SKM-1 (cell line): ENCODE results near the gene PDZD7.

Experiments
- DNase-seq: peaks from one replicate; lab custom pipeline; 2025; ENCODE audit not compliant: unreplicated experiment; lab: John Stamatoyannopoulos, UW

PDZD7 gene

DNA sequence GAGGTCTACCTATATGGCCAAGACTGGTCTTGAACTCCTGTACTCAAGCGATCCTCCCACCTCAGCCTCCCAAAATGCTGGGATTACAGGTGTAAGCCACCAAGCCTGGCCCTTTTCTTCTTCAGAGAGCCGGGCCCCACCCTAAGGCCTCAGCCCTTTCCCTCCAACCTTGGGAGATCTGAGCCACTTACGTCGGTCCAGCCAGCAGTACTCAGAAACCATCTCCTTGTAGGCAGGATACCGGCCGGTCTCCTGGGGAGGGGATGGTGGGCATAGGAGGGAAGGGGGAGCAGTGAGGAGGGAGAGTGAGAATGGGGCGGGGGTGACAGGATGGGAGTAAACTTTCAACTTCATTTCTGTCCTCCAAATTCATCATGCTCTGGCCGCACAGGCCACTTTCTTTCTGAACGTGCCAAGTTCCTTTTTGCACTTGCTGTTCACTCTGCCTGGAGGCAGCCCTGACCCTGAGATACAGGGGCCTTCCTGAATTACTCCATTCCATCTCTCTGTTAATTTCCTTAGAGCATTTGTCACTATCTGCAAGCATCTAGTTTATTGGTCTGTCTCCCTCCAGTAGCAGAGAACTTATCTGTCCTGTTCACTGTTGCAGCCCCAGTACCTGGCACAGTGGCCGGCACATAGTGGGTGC, 10.4 kb downstream of the PDZD7 start:
- DNase-seq = no peak

DNA sequence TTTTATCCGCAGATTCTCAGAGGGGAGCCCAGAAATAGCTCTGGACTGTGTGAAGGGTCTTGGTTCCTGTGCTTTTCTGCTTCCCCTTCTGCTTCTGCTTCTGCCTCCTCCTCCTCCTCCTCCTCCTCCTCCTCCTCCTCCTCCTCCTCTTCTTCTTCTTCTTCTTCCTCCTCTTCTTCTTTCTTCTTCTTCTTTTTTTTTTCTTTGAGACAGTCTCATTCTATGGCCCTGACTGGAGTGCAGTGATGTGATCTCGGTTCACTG, 11.6 kb downstream of the PDZD7 start:
- peak; percentile 40 for DNase-seq

DNA sequence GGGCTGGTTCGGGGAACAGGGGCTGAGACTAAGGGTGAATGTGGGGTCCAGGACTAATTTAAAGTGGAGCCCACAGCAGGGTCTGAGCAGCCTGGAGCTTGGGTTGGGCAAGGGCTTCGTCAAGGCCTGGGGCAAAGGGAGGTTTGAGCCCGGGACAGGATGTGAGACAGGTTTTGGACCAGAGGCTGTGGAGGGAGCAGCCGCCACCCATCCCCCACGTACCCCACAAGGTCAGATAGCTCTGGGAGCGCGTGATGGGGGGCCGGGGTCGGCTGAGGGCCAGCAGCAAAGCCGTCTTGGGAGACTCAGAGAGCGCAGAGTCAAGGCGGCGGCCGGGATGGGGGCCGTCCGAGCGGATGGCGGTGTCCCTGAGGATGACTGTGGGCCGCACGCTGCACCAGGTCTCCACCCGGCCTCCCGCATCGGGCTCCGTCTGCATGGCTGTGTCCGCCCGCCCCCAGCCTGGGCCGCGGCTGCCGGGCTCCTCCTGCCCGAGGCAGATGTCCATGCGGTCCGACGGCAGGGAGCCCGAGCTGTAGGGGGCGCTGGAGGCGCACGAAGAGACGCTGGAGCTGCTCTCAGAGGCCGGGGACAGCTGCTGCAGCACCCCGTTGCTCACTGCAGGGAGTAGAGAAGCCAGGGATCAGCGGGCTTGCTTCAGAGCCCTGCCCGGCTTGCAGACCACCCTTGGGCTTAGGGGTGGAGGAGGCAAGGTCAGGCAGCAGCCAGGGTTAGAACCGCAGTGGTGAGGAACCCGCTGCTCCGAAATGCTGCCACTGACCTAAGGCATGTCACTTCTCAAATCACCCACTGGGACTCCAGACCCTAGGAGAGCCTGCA, 12.1 kb downstream of the PDZD7 start:
- peak; percentile 40 for DNase-seq

DNA sequence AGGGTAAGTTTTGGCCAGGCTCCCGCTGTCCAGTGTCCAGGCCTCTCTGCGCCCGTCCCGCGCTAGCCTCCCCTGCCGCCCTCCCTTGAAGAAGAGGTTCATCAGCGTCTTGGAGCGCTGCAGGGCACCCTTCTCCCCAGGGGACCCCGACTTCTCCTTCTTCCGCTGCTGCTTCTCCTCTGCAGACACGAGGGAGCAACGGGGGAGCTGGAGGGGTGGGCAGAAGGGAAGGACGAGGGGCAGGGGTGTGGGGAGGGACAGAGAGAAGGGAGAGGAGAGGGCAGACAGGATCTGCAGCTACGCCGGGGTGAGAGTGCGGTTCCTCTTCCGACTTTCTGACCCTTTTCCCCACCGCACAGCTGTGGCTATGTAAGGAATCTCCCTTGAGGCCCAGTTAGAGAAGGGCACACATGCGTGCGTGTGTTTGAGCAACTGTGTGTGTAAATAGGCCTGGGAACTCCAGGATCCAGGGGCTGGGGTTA, 12.8 kb downstream of the PDZD7 start:
- DNase-seq = peak; percentile 26

DNA sequence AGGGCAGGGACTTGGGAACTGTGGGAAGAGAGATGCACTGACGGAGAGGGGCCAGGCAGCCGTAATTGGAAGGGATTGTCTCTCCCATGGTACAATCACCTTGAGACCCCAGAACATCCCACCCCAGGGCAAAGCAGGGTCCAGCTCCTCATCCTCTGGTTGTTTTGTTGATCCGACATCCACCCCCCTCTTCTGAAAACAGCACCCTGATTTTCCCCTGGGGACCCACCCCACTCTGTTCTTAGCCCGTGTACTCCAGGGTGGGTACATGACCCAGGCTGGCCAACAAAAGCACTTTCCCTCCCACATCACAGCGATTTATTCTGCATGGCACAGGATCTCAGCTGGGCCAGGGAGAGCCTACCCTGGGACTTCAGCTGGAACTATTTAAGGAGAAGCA, 14.1 kb downstream of the PDZD7 start:
- no peak for DNase-seq

DNA sequence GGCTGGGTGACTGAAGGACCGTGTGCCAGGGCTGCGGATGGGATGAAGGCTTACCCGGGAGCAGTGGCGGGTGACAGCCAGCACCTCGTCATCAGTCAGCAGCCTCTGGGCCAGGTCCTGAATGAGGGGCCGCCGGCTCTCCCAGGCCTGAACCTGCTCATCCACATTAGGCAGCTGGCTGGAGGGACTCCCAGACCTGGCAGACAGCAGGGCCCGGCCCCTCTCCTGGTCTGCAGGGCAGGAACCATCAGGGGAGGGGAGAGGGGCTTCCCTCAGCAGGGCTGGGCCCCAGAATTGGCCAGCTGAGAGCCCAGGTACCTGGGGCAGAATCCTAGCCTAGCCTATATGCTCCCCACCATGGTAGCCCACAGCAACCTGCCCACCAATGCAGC, 15.4 kb downstream of the PDZD7 start:
- DNase-seq = no peak

DNA sequence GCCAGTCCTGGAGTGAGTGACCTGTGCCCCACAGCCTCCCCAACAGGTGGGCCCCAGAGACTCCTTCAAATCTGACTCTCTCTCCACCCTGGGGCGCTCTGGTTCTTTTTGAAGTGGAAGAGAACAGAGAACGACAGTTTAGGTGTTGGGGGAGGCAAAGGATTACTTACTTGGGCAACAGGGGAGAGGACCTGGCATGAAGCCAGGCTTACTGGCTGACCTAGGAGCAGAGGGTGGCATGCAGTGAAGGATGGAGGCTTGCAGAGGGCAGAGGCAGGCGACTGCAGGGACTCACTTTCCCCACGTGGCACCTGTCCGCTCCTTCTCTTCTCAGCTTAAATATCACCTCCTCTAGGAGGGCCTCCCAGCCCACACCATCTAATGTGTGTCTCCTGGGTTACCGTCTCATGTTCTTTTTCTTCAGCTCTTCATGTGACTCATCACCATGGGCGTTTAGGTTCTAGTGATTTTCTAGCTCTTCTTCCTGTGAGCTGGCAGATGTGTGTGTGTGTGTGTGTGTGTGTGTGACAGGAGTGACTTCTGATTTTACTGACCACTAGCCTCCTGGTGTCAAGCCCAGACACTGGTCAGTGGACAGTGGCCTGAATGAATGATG, 15.9 kb downstream of the PDZD7 start:
- DNase-seq = no peak

DNA sequence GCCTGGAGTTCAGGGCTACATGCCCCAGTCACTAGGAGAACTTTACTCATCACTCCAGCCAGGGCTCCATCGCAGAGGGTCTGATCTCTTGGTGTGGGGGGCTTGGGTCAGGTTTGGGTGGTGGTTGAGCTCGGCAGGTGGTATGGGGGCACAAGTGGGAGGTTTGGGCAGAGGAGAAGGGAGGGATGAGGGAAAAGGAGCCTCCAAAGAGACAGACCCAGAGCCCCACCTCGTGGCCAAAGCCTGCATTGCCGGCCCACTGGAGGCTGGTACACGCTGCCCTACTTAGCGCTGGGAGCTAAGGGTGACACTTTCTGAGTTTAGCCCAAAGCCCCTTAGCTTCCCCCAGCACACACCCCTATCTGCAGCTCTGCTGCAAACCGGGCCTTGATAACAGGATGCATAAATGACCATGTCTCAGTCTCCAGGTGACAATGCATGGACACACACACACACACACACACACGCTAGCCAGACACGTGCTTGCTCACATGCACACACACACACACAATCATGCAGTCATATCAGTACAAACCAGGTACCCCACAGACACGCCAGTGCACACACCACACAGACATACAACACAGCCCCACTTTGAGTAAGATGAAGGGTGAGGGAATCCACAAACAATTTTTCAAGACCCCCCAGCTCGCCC, 16.6 kb downstream of the PDZD7 start:
- DNase-seq = peak; percentile 14

DNA sequence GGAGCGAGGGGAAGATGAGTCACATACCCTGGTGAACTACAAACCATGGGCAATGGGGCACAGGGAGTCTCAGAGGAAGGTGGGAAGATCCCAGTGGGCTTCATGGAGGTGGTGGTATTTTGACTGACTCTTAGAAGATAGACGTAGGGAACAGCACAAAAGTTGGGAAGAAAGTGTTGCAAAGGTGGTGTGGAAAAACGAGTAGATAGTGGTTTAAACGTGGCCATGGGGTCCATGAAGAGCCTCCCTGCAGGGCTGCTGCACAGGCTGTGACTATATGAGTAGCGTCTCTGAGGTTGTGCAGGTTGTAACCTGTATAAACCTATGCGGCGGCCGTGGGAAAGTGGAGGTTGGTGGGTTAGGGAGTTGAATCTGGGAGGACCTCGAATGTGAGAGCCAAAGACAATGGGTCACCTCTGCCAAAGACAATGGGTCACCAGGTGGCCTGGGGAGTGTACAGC, 17.5 kb downstream of the PDZD7 start:
- no peak for DNase-seq

DNA sequence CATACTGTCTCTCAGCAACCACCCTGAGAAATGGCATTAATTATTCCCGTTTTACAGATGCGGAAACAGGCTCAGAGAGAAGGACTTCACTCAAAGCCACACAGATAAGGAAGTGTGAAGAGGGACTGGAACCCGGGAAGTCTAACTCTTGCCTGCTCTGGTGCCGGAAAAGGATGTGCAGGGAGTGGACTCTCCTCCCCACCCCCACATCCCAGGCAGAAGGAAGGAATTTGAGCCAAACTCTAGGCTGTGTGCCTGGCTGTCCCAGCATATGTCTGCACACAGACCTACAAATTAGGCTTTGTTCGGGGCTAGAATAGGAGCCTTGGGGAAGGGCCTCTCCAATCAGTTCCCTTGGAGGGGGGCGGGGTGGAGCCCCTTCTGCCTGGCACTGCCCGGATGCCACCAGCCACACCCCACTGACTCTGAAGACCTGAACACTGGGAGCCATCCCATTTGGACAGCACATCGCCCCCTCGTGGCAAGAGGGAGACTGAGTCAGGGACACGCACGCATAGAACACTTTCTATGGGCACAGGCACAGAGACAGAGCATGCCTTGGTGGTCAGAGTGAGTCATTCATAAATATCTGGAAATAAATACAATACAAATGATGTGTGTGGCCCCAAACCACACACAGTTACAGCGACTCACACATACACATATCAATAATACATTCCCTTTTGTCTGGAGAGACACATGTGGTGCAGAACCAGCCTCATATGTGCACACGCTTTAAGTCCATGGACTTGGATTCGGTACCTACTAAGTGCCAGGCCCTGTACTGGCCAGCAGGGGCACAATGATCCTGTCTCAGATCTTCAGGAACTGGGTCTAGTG, 18.2 kb downstream of the PDZD7 start:
- peak; percentile 76 for DNase-seq

DNA sequence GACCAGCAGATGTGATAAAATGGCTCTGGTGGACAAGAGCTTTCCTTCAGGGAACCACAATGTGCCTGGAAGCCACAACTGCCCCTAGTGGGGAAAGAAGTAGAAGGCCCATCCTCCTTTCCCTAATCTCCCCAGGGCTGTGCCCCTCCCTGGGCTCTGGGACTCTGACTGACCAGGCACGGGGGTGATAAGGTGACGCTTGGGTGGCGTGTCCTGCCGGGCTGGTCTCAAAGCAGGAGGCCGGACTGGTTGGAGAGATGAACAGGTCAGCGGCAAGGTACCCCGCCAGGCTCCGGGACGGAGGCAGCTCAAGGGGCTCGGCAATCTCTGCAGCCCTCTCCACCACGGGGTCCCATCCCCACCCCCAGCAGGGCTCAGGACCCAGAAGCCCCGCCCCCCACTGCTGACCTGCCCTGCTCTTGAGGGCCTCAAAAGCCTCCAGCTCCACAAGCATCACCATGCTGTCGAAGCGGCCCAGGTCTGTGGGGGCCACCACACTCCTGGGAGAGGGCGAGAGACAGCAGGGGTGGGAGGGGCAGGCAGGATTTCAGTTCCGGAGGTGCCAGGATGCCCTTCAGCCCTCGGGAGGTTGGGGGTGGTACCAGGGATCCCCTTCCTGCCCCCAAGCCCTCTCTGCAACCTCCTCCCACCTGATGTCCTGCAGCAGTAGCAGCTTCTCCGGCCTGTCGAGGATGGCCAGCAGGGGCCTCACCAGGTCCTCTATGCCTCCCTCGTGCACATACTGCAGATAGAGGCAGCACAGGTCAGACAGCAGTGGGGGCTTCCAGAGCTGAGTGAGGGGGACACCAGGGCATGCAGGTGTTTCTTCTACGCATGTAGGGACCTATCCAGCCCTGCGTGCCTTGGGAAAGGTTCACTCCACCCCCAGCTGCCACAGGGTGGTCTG, 19.2 kb downstream of the PDZD7 start:
- peak; percentile 8 for DNase-seq

DNA sequence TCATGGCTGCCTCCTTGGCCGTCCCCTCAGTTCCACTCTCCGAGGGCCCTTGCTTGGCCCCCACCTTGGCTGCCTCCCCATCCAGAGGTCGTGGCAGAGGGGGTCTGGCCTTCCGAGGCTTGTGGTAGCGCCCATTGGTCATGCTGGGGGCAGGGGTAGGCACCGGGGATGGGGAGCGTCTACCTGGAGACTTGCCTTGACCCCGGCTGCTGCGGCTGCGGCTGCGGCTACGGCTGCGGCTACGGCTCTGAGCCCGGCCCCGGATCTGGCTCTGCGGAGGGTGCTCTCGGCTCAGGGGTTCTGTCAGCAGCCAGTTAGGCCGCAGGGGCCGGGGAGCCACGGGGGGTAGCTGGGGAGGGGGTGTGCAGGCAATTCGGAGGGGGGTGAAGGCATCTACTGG, 20.6 kb downstream of the PDZD7 start:
- no peak for DNase-seq

DNA sequence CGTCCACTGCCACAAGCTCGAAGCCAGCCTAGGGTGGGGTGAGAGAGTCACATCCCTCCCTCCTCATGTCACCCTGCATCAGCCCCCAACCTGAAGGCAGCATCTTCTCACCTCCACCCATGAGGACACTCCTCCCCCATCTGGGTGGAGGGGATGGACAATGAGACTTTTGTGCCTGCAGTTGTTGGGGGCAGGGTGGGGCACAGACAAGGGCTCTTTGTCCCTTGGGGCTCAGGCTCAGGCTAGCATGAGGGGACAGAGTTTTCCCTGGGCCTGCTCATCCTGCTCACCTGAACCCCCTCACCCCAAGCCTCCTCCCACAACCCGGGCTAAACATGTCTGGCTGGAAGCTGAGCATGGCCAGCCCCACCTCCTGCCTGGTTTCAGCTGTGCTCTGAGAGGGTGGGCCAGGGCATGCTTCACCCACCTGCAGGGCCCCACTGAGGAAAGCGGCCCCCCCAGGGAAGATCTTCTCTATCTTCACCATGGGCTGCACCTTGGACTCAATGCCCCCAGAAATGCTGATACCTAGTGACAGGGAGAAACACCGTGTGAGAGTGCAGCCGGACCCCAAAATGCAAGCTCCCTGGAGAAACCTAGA, 22.0 kb downstream of the PDZD7 start:
- DNase-seq = no peak

DNA sequence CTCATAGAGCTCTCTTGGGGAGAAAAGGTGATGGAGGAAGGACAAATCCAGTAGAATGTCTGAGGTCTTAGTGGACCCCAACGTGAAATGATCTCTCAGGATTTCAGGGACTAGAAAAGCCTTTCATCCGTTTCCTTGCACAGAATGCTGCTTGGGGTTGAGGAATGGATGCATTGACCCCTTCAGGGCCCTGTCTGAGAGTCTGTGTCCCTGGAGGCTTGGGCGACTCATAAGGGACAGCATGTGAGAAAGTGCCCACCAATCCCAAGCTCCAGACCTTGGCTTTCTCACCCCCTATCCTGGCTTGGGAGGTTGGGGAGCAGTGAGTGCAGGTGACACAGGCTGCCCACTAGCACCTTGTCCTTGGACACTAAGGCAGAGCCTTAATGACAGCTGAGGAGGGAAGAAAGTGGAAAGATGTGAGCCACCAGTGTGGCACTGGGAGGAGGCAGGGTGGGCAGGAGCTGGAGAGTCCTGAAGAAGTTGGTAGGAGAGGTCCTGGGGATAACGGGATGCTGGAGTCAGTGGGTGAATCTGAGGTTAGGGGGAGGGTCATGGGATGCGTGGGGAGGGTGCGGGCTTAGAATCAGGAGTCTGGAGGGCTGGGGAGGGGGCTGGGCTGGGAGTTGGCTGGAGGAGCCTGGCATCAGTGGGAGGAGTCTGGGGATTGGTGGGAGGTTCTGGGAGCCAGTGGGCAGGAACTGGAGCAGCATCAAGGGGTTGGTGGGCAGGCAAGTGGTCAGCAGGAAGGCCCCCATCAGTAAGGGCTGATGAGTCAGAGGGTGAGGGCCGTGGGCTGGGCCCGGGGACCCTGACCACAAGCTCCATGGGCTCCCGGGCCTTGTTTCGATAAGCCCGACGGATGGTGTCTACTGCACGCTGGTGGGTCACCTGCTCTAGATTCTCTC, 22.8 kb downstream of the PDZD7 start:
- no peak for DNase-seq

DNA sequence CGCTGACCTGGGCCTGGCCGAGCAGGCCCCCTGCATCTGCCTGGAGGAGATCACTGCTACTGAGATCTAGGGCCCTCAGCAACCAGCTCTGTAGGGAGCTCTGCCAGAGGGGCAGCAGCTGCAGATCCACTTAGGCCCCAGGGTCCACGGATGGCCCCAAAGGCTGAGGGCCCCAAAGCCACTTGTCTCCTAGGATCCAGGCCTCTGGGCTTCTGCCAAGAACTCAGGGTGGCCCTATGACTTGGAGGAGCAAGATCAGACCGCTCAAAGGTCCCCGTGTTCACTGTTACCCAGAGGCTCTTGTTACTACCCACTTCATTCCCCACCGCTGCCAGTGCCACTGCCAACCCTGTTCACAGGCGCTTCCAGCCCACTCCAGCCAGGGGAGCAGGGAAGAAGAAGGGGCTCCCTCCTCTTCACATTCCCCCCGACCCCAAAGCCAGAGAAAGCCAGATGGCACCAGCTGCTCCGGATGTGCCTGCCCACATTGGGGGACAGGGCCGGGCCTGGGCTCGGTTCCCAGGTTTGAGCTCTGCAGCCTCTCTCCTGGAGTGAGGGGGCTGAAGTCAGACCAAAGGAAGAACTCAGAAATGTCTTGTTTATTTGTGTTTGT, 23.7 kb downstream of the PDZD7 start:
- no peak for DNase-seq

DNA sequence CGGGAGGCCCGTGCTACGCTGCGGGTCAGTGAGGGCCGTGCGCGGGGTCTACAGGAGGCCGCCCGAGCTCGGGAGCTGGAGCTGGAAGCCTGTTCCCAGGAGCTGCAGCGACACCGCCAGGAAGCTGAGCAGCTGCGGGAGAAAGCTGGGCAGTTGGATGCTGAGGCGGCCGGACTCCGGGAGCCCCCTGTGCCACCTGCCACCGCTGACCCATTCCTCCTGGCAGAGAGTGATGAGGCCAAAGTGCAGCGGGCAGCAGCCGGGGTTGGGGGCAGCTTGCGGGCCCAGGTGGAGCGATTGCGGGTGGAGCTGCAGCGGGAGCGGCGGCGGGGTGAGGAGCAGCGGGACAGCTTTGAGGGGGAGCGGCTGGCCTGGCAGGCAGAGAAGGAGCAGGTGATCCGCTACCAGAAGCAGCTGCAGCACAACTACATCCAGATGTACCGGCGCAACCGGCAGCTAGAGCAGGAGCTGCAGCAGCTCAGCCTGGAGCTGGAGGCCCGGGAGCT, 24.3 kb downstream of the PDZD7 start:
- DNase-seq = no peak

DNA sequence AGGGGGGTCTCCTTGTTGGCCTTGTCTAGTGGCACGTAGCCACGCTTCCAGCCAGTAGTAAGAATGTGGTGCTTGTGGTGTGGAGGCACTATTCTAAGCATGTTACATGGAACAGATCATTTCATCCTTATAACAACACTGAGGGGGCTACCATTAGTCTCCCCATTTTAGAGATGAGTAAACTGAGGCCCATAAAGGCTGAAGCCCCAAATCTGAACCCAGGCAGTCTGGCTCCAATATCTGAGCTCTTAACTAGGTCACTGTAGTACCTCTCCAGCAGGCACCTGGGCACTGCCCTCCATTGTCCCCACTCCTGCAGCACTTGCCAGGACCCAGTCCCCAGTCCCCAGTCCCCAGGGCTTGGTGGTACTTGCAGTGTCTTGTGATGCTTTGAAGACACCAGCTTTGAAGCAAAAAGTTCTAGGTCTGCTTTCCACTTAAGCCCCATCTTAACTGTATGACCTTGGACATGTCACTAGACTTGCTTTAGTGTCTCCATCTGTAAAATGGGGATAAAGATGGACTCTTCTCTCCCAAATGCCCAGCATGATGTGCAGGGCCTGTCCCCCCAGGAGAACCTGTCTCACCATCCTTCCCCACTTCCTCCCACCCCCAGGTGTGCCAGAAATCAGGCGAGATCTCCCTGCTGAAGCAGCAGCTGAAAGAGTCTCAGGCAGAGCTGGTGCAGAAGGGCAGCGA, 24.9 kb downstream of the PDZD7 start:
- DNase-seq = no peak
